ENCODE data around the gene OSBP. TPM values are rescaled to one million over a fixed set of nuclear protein-coding genes. Genes with fewer than 3 reads are reported as not detected.

The OSBP gene
- polyA plus RNA-seq, 1 donor from 2014 or later = 24.4 TPM

- no peaks in the 10 kb centered on the region for H3K9me3 ChIP-seq (ENCODE audit: low read length)
- no peak overlapping the region for H3K9ac ChIP-seq (ENCODE audit: low read length)
- no peak overlapping the region for H3K27ac ChIP-seq (ENCODE audit: low read length)
- H3K4me2 ChIP-seq (ENCODE audit: low read length) = no peak overlapping the region
- H3F3A ChIP-seq (ENCODE audit: insufficient read depth, low read length, poor library complexity, severe bottlenecking) = peaks cover 6% of the 10 kb centered on the region
- H3K4me3 ChIP-seq (ENCODE audit: low read length) = peak overlapping the region; percentile 97
- TF ChIP-seq CTCF (IDR thresholded peaks at IDR 0.05; ENCODE audit: poor library complexity, severe bottlenecking) (no peak), POLR2AphosphoS5 (IDR thresholded peaks at IDR 0.05) (no peak), MXI1 (conservative IDR thresholded peaks at IDR 0.05; ENCODE audit: poor library complexity, severe bottlenecking) (no peak), TAF1 (IDR thresholded peaks at IDR 0.05; ENCODE audit: low read depth) (no peak), SMC3 (conservative IDR thresholded peaks at IDR 0.05; ENCODE audit: poor library complexity) (no peak), EP300 (conservative IDR thresholded peaks at IDR 0.05; ENCODE audit: poor library complexity, severe bottlenecking) (no peak)
- H2AFZ ChIP-seq (ENCODE audit: low read depth, low read length) = no peak overlapping the region
- peaks cover 9% of the 10 kb centered on the region for H3K36me3 ChIP-seq (ENCODE audit: insufficient read depth, low read length)
- no peaks in the 10 kb centered on the region for H3K9me2 ChIP-seq (ENCODE audit: insufficient read depth, low read length)
- H3K27me3 ChIP-seq (ENCODE audit: insufficient read depth, low read depth, low read length) = no peaks in the 10 kb centered on the region
- peaks cover 12% of the 10 kb centered on the region for H4K20me1 ChIP-seq (ENCODE audit: insufficient read depth)
- peaks cover 41% of the 10 kb centered on the region for H3K79me2 ChIP-seq (replicated peaks; ENCODE audit: insufficient read depth, low read length)
Measured at GRCh38 chr11:59611570-59612565, 3.7 kb downstream of the OSBP start.

GRCh38 chr11:59610289-59610688 lies 5.3 kb downstream of the OSBP start:
- H3K27me3 ChIP-seq (ENCODE audit: insufficient read depth, low read depth, low read length) = no peaks in the 10 kb centered on the region
- peaks cover 41% of the 10 kb centered on the region for H3K79me2 ChIP-seq (replicated peaks; ENCODE audit: insufficient read depth, low read length)
- TF ChIP-seq POLR2AphosphoS5 (IDR thresholded peaks at IDR 0.05) (no peak), TAF1 (IDR thresholded peaks at IDR 0.05; ENCODE audit: low read depth) (no peak), REST (IDR thresholded peaks at IDR 0.05; ENCODE audit: borderline replicate concordance) (no peak), CTCF (IDR thresholded peaks at IDR 0.05; ENCODE audit: poor library complexity, severe bottlenecking) (no peak), RAD21 (conservative IDR thresholded peaks at IDR 0.05) (no peak), MXI1 (conservative IDR thresholded peaks at IDR 0.05; ENCODE audit: poor library complexity, severe bottlenecking) (no peak), EZH2 (IDR thresholded peaks at IDR 0.05; ENCODE audit: borderline replicate concordance, insufficient read depth, low read length, poor library complexity, severe bottlenecking) (no peak), EP300 (conservative IDR thresholded peaks at IDR 0.05; ENCODE audit: poor library complexity, severe bottlenecking) (no peak), SMC3 (conservative IDR thresholded peaks at IDR 0.05; ENCODE audit: poor library complexity) (no peak)
- H3K4me3 ChIP-seq (ENCODE audit: low read length) = no peak overlapping the region
- H3K9me2 ChIP-seq (ENCODE audit: insufficient read depth, low read length) = no peaks in the 10 kb centered on the region
- H2AFZ ChIP-seq (ENCODE audit: low read depth, low read length) = no peak overlapping the region
- peaks cover 9% of the 10 kb centered on the region for H3K36me3 ChIP-seq (ENCODE audit: insufficient read depth, low read length)
- H3K9me3 ChIP-seq (ENCODE audit: low read length) = no peaks in the 10 kb centered on the region
- no peak overlapping the region for H3K4me2 ChIP-seq (ENCODE audit: low read length)
- no peak overlapping the region for H3K27ac ChIP-seq (ENCODE audit: low read length)
- H4K20me1 ChIP-seq (ENCODE audit: insufficient read depth) = peaks cover 12% of the 10 kb centered on the region
- no peaks in the 10 kb centered on the region for H3F3A ChIP-seq (ENCODE audit: insufficient read depth, low read length, poor library complexity, severe bottlenecking)
- no peak overlapping the region for H3K9ac ChIP-seq (ENCODE audit: low read length)
